ENCODE results near the gene NMRAL1.

The NMRAL1 gene

DNA sequence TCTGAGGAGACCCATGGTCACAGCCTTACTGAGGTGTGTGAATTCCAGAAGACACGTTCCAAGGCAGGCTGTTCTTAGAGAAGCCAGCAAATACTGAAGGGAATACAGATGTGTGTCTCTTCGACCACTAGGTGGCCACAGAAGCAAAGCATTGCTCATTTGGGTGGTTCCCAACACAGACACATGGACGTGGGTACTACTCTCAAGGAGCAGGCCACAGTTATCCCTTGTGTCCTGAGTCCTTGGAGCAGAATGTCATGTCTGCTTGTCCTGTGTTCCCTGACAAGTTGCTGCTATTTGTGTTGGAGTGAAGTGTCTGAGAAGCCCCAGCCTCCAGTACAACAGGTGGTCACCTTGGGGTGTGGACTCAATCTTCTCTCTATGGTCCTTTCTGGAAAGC, 32.0 kb upstream of the NMRAL1 start:
- DNase-seq (ENCODE audit: low read depth, low spot score) = no peak
- H3K27ac ChIP-seq = peak overlapping the region; percentile 6

DNA sequence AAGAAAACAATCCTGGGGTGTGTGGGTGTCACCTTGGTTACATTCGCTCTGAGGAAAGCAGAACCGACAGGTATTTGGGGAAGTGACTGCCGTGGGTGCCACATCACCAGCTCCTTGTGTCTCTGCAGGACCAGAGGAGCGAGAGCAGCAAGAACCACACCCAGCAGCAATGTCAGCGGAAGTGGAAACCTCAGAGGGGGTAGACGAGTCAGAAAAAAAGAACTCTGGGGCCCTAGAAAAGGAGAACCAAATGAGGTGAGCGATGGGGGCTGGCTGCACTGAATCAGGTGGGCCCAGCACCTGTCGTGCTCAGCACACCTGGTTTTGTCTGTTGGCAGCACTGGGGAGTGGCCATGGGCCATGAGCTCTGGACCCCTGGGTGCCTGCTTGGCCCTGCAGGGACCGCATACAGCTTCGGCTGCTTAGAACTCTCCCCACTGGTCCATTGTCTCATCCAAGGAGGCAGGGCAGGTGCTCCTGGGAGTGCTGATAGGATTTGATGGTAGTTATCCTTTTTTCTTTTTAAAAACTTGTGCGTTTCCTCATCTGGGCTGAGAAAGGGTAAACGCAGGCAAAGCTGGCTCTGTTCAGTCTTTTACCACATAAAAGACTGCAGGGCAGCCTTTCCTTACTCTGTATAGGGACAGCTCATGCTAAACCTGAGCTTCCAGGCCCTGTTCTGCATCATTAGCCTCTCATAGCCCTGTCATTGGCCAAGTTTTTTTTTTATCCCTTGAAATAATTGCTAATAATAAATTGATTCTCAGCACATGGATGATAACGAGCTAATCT, 31.1 kb upstream of the NMRAL1 start:
- peak overlapping the region; percentile 3 for H3K27ac ChIP-seq
- DNase-seq (ENCODE audit: low read depth, low spot score) = no peak

DNA sequence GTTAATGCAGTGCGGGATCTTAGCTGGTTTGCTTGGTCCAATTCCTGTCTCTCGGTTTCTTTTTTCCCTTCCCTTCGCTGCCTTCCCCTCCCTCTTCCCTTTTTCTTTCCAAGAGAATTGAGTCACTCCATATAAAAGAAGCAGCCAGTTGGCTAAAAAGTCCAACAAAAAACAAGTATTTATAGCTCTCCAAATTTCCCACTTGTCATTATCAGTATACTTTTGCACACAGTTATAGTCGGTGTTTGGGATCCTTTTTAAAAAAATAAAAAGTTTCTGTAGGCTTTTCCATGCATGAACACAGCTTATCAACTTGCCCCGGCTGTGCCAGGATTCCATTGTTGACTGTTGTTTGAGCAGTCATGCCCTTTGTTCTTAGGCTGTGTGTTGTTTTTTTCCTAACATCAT, 26.6 kb upstream of the NMRAL1 start:
- H3K27ac ChIP-seq = peak overlapping the region; percentile 97
- DNase-seq (ENCODE audit: low read depth, low spot score) = no peak

DNA sequence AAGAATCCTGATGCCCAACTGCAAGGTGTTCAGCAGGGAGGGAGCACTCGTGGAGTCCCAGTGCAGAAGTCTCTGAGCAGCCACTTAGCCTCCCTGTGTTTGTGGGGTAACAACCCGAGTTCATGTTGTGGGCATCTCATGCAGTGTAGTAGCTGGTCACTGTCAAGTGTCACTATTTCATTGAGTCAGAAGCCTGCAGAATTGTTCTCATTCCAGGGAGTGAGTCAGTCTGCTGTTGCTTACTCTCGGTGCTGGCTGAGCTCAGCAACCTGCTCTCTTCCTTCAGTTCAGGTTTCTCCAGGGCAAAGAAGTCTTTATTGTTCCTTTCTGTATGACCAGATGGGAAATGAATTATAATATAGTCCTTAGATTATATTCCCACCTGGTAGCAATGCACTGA, 25.8 kb upstream of the NMRAL1 start:
- H3K27ac ChIP-seq = peak overlapping the region; percentile 97
- DNase-seq (ENCODE audit: low read depth, low spot score) = no peak

DNA sequence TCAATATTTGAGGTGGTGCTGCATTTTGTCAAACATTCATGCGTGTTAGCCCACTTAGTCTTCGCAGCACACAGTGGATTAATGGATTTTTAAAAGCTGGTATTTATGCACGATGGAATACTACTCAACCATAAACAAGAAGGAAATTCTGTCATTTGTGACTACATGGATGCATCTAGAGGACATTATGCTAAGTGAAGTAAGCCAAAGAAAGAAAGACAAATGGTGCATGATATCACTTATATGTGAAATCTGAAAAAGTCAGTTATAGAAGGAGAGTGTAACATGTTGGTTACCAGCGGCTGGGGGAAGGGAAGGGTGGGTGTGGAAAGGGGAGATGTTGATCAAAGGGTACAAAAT, 24.8 kb upstream of the NMRAL1 start:
- H3K27ac ChIP-seq = peak overlapping the region; percentile 97

GRCh38 chr16:4498546-4499195, 24.2 kb upstream of the NMRAL1 start:
- peak overlapping the region; percentile 97 for H3K27ac ChIP-seq
- DNase-seq (ENCODE audit: low read depth, low spot score) = no peak

More for the DNA sequence above, 24.8 kb upstream of the NMRAL1 start:
- DNase-seq (ENCODE audit: low read depth, low spot score) = no peak

- peak overlapping the region; percentile 97 for H3K27ac ChIP-seq
- DNase-seq (ENCODE audit: low read depth, low spot score) = no peak
These were observed 21.9 kb upstream of the NMRAL1 start for GRCh38 chr16:4496305-4496704.

GRCh38 chr16:4495766-4496165, 21.3 kb upstream of the NMRAL1 start:
- H3K27ac ChIP-seq = peak overlapping the region; percentile 97
- no peak for DNase-seq (ENCODE audit: low read depth, low spot score)

- DNase-seq (ENCODE audit: low read depth, low spot score) = no peak
- peak overlapping the region; percentile 97 for H3K27ac ChIP-seq
These were observed 20.5 kb upstream of the NMRAL1 start for GRCh38 chr16:4494746-4495490.

DNA sequence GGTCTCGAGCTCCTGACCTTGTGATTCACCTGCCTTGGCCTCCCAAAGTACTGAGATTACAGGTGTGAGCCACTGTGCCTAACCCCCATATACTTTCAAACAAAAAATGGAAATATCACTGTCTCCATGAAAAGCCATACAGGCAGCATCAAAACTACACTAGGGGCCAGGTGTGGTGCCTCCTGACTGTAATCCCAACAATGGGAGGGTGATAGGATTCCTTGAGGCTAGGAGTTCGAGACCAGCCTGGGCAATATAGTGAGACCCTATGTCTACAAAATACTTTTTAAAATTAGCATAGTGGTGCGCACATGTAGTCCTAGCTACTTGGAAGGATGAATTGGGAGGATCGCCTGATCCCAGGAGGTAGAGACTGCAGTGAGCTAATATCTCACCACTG, 17.5 kb upstream of the NMRAL1 start:
- H3K27ac ChIP-seq = no peak overlapping the region
- DNase-seq (ENCODE audit: low read depth, low spot score) = no peak

DNA sequence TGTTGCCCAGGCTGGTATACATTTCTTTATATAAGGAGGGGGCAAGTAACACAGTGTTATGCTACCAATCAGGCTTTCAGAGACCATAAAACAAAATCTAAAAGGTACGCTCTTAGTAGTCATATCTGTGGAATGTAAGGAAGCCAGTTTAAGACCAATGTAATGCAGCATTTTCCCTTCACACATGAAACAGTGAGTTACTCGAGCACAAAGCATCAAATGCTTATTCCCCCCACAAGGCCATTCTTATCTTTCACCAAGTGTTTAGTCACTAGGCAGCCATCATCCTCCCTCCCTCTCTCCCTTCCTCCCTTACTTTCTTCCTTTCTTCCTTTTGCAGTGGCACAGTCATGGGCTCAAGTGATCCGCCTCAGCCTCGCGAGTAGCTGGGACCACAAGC, 14.6 kb upstream of the NMRAL1 start:
- H3K27ac ChIP-seq = peak overlapping the region; percentile 81
- DNase-seq (ENCODE audit: low read depth, low spot score) = no peak

GRCh38 chr16:4488499-4488967, 14.1 kb upstream of the NMRAL1 start:
- DNase-seq (ENCODE audit: low read depth, low spot score) = no peak
- H3K27ac ChIP-seq = peak overlapping the region; percentile 81

DNA sequence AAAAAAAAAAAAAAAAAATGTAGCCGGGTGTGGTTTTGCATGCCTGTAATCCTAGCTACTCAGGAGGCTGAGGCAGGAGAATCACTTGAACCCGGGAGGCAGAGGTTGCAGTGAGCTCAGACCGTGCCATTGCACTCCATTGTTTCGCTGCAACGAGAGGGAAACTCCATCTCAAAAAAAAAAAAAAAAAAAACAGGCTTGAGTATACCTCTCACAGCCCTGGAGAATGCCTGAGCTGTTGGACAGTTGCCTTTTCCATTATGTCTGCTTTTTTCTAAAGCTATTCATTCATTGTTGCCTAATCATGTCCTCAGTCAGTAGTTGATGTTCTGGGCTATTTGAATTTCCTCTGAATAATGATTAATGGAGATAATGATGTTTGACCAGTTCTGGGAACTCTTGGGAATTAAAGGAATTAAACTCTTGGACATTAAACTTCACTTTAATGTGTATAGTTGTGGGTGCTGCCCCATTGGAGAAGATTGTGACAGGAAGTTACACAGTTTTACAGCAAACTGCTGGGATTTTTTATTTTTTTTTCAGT, 13.6 kb upstream of the NMRAL1 start:
- peak overlapping the region; percentile 81 for H3K27ac ChIP-seq
- no peak for DNase-seq (ENCODE audit: low read depth, low spot score)

GRCh38 chr16:4486126-4486893, 11.9 kb upstream of the NMRAL1 start:
- peak overlapping the region; percentile 81 for H3K27ac ChIP-seq
- no peak for DNase-seq (ENCODE audit: low read depth, low spot score)

DNA sequence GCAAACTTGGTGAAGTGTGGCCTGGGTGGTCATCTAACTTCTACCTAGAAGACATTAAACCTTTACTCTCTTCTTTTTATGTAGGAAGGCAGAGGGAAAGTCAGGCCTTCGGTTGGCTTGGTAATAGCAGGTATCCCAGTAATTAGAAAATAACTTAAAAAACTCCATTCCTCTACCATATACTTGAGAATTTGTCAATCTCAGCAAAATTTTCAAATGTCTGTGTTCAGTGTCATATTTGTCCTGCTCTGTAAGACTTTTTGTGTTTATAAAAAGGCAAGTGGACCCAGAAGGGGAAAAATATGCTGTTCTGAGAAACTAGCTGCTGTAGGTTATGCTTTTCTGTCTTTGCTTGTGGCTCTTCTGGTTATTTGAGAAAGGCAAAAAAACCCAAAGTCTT, 7.5 kb upstream of the NMRAL1 start:
- no peak overlapping the region for H3K27ac ChIP-seq
- DNase-seq (ENCODE audit: low read depth, low spot score) = no peak

GRCh38 chr16:4481526-4481925, 7.1 kb upstream of the NMRAL1 start:
- DNase-seq (ENCODE audit: low read depth, low spot score) = no peak

GRCh38 chr16:4477966-4478365, 3.5 kb upstream of the NMRAL1 start:
- DNase-seq (ENCODE audit: low read depth, low spot score) = peak; percentile 77
- H3K27ac ChIP-seq = peak overlapping the region; percentile 92

More at GRCh38 chr16:4481526-4481925, 7.1 kb upstream of the NMRAL1 start:
- no peak overlapping the region for H3K27ac ChIP-seq

- DNase-seq (ENCODE audit: low read depth, low spot score) = peak; percentile 67
- H3K27ac ChIP-seq = peak within 1 kb of the TSS; percentile 92
These were observed 1.7 kb upstream of the NMRAL1 start, which contains the start of gene HMOX2 for GRCh38 chr16:4475880-4476788. Gene HMOX2, plus strand, starts transcription at chr16:4476398. Its CDS starts 29,127 bp downstream, at chr16:4505525.

- DNase-seq (ENCODE audit: low read depth, low spot score) = no peak
- no peak overlapping the region for H3K27ac ChIP-seq
These were observed 1.5 kb downstream of the NMRAL1 start for GRCh38 chr16:4472880-4473279.
